ENCODE data around the gene KCNT2.

Gene KCNT2

GRCh38 chr1:196387766-196388165 lies 220.5 kb downstream of the KCNT2 start:
- DNase-seq = no peak

DNA sequence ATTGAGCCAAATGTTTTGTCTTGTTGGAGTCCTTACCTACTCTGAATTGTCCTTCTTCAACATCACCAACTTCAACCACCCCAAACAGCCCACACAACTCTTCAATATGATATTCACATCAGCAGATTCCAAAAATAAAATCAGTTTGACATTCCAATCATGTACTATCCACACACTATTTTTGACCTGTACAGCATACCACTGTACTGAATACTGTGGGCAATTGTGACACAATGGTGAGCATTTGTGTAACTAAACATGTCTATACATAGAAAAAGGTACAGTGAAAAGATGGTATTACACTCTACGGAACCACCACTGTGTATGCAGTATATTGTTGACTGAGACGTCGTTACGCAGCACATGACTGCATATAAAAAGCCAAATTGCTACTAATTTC lies 223.1 kb downstream of the KCNT2 start:
- DNase-seq = no peak

GRCh38 chr1:196382383-196382782 lies 225.9 kb downstream of the KCNT2 start:
- DNase-seq = no peak

DNA sequence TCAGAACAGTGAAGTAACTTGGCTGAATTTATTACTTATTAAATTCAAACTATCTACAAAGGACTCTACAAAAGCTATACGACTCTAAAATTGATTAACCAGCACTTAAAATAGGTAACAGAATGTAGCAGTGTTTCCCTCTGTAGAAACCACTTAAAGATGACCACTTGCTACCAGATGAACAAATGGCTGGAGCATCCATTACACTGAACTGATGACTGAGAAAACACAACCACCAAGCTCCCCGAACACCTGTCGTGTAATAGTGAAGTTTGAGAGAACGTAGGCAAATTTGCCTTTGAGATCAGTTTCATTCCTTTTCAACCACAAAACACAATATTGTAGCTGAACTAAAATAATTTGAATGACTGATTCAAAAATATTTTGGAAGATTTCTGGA lies 226.7 kb downstream of the KCNT2 start:
- no peak for DNase-seq

DNA sequence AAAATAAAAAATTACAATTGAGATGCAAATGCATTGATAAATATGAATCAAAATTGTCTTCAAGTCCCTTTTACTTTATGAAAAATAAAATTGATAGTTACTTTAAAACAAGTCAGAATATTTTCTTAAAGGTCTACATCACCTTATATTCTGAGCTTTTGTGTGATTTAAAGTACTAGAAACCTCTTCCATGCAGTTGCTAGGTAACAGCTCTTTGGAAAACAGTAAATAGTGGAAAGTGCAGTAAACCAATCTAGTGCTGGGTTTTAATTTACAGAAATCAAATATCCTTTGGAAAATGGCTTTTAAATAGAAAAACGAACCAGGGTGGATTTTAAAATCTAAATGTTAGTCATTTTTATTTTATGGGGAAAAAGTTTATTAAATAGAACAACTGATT lies 227.9 kb downstream of the KCNT2 start:
- no peak for DNase-seq

- DNase-seq = no peak
Observed at GRCh38 chr1:196377811-196378210, 230.4 kb downstream of the KCNT2 start.

GRCh38 chr1:196376630-196377328 lies 231.5 kb downstream of the KCNT2 start:
- no peak for DNase-seq

GRCh38 chr1:196373798-196374197 lies 234.4 kb downstream of the KCNT2 start:
- no peak for DNase-seq

- no peak for DNase-seq
Observed at GRCh38 chr1:196372896-196373536, 235.2 kb downstream of the KCNT2 start.

DNA sequence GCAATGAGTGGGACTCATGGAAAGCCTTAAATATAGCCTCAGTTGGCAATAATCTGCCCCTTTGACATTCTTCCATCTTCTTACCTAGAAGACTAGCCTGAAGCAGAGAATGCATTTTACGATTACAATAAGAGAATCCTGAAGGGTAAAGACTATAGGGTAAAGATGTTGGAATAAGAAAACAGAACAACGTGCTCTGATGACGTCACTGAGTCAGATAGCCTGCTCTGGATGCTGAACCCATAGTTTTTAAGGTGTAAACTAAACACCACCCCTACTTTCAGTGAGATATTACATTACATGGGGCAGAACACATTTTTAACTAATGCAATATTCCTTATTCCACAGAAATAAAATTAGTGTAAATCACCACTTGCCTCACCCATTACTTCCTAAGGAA lies 240.4 kb downstream of the KCNT2 start:
- DNase-seq = no peak

DNA sequence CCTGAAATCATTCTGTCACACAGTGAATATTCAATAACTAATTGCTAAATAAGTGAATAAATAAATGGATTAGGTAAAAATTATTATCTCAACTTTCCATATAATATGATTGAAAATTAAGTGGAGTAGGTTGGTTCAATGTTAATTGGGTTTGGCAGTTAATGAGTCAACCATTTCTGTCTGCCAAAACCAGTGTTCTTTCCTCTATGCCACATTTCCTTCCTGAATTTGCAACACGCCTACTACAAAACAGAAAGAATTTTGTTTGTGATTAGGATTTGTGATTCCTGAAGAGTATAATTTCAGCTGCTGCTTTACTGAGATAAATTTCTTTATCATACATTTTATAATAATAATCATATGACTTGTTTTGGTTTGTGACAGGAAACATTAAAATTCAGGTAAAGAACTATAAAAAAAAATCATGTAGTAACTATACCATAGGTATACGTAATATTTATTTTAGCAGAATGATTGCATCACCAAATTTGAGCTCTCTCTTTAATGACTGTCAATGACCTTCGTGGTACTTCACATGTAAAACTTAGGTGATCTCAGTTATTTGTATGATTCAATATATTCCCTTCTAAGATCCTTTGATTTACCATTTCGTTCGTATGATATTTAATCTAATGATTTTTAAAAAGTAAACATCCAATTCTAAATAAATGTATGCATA lies 241.3 kb downstream of the KCNT2 start:
- DNase-seq = no peak

DNA sequence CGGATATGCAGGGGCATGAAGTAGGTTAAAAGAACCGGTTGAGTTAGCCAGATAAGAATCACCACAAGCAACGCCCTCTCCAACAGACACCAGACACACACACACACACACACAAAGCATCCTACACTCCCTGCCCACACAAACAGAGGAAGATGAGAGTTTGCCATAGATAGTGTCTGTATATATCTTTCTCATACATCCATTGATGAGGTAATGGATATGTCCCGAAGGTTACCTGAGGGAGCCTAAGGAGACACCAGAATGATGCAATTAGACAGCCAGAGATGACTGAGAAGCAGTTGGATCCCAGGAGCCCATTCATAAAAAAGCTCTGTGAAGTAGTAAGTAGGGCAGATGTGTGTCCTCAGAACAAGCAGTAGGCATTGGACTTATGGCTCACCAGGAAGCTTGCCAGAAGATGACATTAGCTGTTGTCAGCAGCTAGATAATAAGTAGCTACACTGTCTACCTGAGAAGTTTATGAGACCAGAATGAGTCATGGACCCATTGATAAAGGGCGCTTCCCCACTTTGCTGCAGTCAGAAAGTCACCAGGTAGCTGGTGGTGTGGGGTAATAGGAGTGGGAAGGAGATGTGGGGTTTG lies 247.0 kb downstream of the KCNT2 start:
- DNase-seq = no peak

DNA sequence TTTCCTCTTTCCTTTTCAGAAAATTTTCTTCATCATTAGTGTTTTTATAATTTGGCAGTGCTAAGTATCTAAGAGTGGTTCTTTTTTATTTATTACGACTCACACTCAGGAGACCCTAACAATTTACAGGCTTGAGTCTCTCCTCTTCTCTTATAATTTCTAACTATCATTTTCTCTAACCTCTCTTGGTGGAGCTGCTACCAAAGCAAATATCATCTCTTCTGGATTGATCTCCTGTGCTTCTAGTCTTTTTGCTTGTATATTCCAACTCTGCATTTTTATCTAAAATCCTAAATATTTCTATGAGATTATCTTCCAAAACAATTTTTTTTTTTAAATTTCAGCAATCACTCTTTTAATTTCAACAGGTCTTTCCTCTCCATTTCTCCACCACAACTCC lies 250.3 kb downstream of the KCNT2 start:
- DNase-seq = no peak

DNA sequence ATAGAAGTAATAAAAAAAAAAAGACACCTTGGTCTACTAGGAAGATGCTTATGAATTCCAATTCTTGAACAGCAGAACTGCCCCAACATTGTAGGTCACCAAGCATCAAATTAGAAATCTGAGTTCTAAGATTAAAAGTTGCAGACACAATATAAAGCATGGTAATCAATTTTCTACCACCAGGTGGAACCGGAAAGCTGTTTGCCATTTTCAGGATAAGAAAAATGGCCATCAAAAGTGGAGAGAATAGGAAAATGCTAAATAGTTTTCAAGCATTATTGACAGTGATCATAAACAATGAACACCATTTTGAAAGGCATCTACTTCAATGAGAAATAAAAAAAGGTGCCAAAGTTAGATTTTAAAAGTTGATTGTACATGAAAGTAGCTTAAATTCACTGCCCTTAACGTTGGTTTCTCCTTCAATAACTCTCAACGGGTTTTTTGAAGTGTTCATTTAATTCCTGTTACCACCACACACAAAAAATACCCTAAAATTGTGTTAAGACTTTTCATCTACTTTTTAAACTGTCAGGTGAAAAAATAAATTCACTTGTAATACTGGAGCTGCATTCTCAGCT lies 252.9 kb downstream of the KCNT2 start:
- DNase-seq = no peak

DNA sequence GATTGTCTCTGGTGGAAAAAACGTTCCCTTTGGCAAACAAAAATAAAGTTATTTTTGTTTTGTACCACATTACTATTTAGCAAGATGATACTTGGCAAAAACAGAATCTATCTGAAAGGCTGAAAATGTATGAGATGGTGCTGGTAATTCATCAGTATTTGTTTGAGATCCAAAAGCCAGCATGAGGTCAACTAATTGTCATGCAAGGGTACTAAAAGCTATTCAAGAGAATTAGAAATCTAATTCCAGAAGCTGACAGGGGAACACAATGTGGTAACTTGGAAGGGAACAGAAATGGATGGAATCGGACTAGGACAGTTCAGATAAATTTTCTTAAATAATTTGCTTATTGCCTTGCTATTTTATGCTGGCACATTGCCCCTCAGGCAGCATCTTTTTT lies 263.8 kb downstream of the KCNT2 start:
- no peak for DNase-seq

DNA sequence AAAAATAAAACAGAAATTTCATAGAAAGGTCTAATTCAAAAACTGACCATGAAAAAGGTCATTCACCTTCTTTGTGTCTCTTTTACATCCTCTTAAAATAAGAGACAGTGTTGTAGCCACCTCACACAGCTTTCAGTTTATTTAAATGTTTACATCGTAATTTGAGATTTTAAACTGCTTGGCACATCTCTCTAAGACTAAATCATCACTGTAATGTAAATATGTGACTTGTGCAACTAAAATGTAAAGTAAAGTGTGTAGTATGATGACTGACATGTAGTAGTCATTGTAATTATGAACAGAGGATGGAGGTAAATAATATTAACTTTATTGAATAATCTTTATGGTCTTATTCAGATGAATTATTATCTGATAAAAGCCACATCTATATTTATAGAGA lies 283.9 kb downstream of the KCNT2 start:
- no peak for DNase-seq

- no peak for DNase-seq
Observed at GRCh38 chr1:196323869-196324268, 284.4 kb downstream of the KCNT2 start.

DNA sequence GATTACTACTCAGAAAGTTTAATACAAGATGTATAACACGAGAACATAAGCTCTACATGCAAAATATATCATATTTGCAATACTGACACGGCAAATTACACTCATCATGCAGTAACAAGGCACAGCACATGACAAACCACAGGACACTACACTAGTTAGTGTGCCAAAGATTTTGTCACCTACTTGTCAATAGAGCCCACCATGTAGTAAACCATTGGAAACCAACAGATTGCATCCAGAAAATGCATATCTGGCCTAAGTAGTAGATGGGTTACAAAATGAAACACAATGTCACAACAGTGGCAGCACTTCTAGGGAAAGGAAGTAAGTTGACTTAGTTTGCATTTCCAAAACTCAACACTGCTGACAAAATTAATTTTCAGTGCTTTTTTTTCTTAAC lies 288.9 kb downstream of the KCNT2 start:
- DNase-seq = no peak

GRCh38 chr1:196317535-196318522 lies 290.4 kb downstream of the KCNT2 start:
- DNase-seq = no peak

- no peak for DNase-seq
Observed at GRCh38 chr1:196312739-196313138, 295.5 kb downstream of the KCNT2 start.

GRCh38 chr1:196309386-196309785 lies 298.9 kb downstream of the KCNT2 start:
- no peak for DNase-seq

DNA sequence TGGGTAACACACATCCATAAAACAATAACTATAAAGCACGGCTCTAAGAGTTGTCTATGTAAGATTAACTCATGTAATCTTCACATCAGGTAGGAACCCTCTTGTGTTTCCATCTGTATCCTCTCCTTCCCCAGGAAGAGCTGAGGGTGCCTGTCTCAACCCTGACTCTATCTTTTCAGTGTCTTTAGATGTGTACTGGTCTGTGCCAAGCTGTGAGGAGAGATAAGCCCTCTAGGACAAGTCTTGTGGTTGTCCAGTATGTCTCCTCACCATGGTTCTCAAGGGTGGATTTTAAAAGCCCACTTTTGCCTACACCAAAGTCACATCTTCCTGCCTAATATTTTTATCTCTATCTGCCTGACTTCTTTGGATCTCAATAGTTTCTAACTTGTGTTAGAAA lies 300.1 kb downstream of the KCNT2 start:
- no peak for DNase-seq
